Mesothelial cell of epicardium (in vitro differentiated cells): ENCODE data around the gene BSPRY. TPM values are rescaled to one million over a fixed set of nuclear protein-coding genes. Genes with fewer than 3 reads are reported as not detected.
A peak's percentile ranks its signal among the peaks of the same experiment; 100 is the strongest.

Experiments
- DNase-seq, 2 experiments: peaks; one replicate each; pipeline ENCODE4 v3.0.0; 2021; ENCODE audit warnings: low spot score in 2 of 2; ENCODE audit not compliant: unreplicated experiment in 2 of 2
- H3K27ac Mint-ChIP-seq: 2 replicates; pipeline ENCODE4 v1.8.0; 2021; ENCODE audit warnings: mixed read lengths
- H3K27me3 Mint-ChIP-seq: 2 replicates; pipeline ENCODE4 v1.8.0; 2021; ENCODE audit warnings: low read depth, mixed read lengths
- H3K36me3 Mint-ChIP-seq: 2 replicates; pipeline ENCODE4 v1.8.0; 2021; ENCODE audit warnings: mixed read lengths
- H3K4me1 Mint-ChIP-seq: 2 replicates; pipeline ENCODE4 v1.8.0; 2021; ENCODE audit warnings: mixed read lengths
- H3K4me3 Mint-ChIP-seq: 2 replicates; pipeline ENCODE4 v1.8.0; 2021; ENCODE audit warnings: mild to moderate bottlenecking, moderate library complexity, mixed read lengths
- H3K9me3 Mint-ChIP-seq: 2 replicates; pipeline ENCODE4 v1.8.0; 2021; ENCODE audit warnings: mixed read lengths
- total RNA-seq: library from RNA; stranded (reverse); gene quantifications from 3 replicates; pipeline ENCODE4 v1.2.1, GENCODE V29; 2021
- TF ChIP-seq, protein P1 (sequence below): fragments of 200-600 bp; sonication (generic); IDR thresholded peaks from one replicate; pipeline ENCODE4 v1.5.0; 2021; ENCODE audit warnings: antibody characterized with exemption; ENCODE audit not compliant: unreplicated experiment

Gene BSPRY
- total RNA-seq, 1 donor from 2014 or later, result 4.3 TPM

DNA sequence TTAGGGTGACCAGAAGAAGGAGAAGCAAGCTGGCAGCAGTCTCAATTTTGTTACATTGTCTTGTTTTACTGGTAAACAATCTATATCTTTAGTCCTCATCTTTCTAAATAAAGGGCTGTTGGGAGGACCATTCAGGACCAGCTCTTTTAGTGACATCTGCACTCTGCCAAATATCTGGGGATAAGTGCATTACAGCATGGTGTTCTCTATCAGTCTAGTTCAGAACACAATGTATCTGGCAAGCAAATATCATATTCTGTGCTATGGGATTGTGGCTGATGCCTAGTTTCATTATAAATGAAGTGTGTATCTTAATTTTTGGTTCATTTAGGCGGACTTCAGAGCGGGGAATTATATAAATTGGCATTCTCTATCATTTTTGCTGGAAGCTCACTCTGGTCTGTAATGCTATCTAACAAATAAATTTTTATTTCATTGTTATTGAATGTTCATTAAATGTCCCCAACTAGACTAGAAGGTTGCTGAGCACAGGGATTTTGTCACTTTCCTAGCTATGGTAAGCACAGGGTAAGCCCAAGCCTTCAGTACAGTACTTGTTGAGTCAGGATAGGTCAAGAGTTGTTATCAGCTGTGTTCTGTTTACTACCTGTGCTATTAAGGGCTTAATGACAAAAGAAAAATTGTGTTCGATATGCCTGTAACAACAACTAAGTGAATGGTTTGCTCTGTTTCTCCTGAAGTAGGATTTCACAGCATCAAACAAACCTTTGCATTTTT, 21.1 kb upstream of the BSPRY start:
- TF ChIP-seq, protein P1, sequence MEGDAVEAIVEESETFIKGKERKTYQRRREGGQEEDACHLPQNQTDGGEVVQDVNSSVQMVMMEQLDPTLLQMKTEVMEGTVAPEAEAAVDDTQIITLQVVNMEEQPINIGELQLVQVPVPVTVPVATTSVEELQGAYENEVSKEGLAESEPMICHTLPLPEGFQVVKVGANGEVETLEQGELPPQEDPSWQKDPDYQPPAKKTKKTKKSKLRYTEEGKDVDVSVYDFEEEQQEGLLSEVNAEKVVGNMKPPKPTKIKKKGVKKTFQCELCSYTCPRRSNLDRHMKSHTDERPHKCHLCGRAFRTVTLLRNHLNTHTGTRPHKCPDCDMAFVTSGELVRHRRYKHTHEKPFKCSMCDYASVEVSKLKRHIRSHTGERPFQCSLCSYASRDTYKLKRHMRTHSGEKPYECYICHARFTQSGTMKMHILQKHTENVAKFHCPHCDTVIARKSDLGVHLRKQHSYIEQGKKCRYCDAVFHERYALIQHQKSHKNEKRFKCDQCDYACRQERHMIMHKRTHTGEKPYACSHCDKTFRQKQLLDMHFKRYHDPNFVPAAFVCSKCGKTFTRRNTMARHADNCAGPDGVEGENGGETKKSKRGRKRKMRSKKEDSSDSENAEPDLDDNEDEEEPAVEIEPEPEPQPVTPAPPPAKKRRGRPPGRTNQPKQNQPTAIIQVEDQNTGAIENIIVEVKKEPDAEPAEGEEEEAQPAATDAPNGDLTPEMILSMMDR, result no peak
- DNase-seq, result no peak
- Mint-ChIP-seq H3K4me1 (no peaks in the 10 kb centered on the region), H3K36me3 (peaks cover 4% of the 10 kb centered on the region), H3K9me3 (peaks cover 4% of the 10 kb centered on the region), H3K4me3 (no peak overlapping the region), H3K27me3 (no peaks in the 10 kb centered on the region), H3K27ac (no peak overlapping the region)

DNA sequence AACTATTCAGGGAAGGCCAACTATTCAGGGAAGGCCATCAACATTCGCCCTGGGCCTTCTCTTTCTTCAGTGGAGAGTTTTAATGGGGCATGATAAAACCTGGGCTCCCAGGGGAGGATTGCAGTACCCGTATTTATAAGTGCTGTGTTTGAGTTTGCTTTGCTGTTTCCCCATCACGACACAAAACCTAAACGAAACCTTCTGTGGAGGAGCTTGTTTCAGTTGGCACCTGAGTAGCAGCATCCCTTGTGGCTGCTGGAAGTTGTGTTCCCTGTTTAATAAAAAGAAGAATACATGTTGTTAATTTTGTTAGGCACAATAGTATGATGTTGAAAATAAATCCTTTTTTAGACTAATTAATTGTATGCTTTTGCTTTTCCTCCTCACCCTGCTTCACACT, 17.6 kb upstream of the BSPRY start:
- Mint-ChIP-seq H3K36me3 (peaks cover 4% of the 10 kb centered on the region), H3K4me3 (no peak overlapping the region), H3K9me3 (peaks cover 4% of the 10 kb centered on the region), H3K27ac (no peak overlapping the region), H3K4me1 (no peaks in the 10 kb centered on the region), H3K27me3 (no peaks in the 10 kb centered on the region)
- DNase-seq, result no peak
- TF ChIP-seq, protein P1, result no peak

DNA sequence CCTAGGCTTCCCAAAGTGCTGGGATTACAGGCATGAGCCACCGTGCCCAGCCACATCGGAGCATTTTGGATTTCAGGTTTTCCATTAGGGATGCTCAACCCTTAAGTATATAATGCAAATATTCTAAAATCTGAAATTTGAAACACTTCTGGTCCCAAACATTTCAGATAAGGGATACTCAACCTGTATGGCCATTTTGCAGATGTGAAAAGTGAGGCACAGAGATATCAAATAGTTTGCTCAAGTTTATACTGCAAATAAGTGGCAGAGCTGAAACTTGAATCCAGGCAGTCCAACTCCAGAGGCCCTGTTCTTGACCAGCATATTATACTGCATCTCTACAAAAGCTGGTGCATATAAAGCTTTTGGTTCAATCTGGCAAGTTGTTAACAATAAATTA, 11.6 kb upstream of the BSPRY start:
- Mint-ChIP-seq H3K4me1 (peaks cover 17% of the 10 kb centered on the region), H3K27me3 (no peaks in the 10 kb centered on the region), H3K27ac (no peak overlapping the region), H3K4me3 (no peak overlapping the region), H3K9me3 (no peaks in the 10 kb centered on the region), H3K36me3 (no peaks in the 10 kb centered on the region)
- TF ChIP-seq, protein P1, result no peak
- no peak for DNase-seq

DNA sequence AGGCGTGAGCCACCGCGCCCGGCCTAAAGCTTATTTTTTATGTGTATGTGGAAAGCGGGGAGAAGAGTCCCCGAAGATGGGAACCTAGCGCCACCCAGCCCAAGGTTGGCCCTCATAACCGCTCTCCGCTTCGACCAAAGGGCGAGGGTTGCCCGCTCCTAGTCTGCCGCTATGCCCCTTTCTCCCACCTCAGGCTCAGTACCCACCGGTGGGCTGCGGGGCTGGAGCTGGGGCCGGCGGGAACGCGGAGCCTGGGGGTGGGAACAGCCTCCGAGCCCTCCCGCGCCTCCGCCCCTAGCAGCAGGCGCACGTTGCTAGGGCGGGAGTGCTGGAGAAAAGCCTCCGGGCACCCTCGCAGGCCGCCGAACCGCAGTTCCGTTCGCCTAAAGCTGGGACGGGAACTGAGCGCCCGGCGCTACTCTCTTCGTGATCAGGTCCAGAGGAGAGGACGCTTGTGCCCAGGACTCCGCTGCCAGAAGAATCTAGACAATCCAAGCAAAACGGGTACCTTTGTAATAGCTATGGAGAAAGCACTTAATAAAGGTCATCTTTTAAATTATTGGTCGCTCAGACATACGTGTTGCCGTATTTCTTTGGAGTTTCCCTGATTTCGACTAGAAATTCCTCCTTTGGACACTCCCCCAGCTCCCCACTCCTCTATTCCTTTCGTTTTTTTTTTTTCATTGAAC, 9.2 kb upstream of the BSPRY start, which contains the start of gene WDR31:
WDR31 (minus strand) TSS at position 265 of the 689 bp plus-strand sequence. CDS start 8,253 bp downstream, outside the sequence.
- Mint-ChIP-seq H3K27me3 (no peaks in the 10 kb centered on the region), H3K4me3 (peak within 1 kb of the TSS; percentile 79), H3K27ac (peak within 1 kb of the TSS; percentile 90), H3K4me1 (peaks cover 29% of the 10 kb centered on the region), H3K36me3 (no peaks in the 10 kb centered on the region), H3K9me3 (no peaks in the 10 kb centered on the region)
- TF ChIP-seq, protein P1, result no peak
- peak; percentile 75 to 88 for DNase-seq

DNA sequence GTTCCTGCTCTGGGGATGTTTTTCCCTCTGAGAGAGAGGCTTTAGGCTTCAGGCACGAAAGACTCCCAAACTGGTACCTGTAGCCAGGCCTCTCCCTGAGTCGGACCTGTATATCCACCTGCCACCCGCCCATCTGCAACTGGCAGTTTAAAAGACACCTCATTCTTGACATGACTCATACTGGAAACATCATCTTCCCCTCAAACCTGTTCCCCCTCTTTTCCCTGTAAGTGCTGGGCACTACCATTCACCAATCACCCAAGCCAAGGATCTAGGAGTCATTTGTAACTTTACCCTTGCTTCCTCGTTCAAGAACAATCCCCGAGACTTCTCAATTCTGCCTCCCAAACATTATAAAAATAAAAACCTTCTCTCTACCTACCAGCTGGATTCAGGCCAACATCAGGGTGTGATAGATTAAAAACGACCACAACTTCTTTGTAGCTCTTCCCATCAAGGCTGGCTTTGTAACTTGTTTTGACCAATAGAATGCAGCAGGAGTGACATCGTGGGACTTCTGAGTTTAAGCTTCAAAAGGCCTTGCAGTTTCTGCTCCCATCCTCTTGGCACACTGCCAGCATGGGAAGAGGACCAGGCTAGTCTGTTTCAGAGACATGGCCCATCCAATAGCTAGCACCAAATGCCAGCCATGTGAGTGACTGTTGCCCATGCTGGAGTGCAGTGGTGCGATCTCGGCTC, 7.5 kb upstream of the BSPRY start:
- no peak for DNase-seq
- Mint-ChIP-seq H3K4me3 (peak overlapping the region; percentile 79), H3K36me3 (no peaks in the 10 kb centered on the region), H3K27ac (peak overlapping the region; percentile 84), H3K4me1 (peaks cover 30% of the 10 kb centered on the region), H3K9me3 (no peaks in the 10 kb centered on the region), H3K27me3 (no peaks in the 10 kb centered on the region)
- TF ChIP-seq, protein P1, result no peak
